Tibial artery (tissue), 4 donors: ENCODE measurements around the gene XRCC2.

ENCODE experiments used
- DNase-seq, 2 donors: peaks; one replicate each; pipeline ENCODE4 v3.0.0-alpha.2; 2019
- H3K27ac ChIP-seq, 2 donors: fragments of 200-600 bp; sonication (generic) in 1 of 2; 1 replicate in 1 of 2; 2 replicates in 1 of 2; pipeline ENCODE4 v1.5.1; 2018 to 2019; ENCODE audit warnings: mild to moderate bottlenecking in 1 of 2
- H3K27me3 ChIP-seq, 2 donors: fragments of 200-600 bp; sonication (generic) in 1 of 2; one replicate each; pipeline versions ENCODE4 v1.5.1 to v1.6.0; 2016 to 2019
- H3K36me3 ChIP-seq, 3 donors: fragments of 200-600 bp; sonication (generic) in 2 of 3; one replicate each; pipeline ENCODE4 v1.5.1; 2016 to 2019; ENCODE audit warnings: mild to moderate bottlenecking in 2 of 3
- H3K4me1 ChIP-seq, 4 donors: fragments of 200-600 bp; sonication (generic) in 2 of 4; 1 replicate in 3 of 4; 2 replicates in 1 of 4; pipeline ENCODE4 v1.5.1; 2016 to 2019
- H3K4me3 ChIP-seq, 2 donors: fragments of 200-600 bp; sonication (generic) in 1 of 2; 1 replicate in 1 of 2; 2 replicates in 1 of 2; pipeline ENCODE4 v1.5.1; 2018 to 2019; ENCODE audit warnings: mild to moderate bottlenecking in 2 of 2
- H3K9me3 ChIP-seq, 3 donors: fragments of 200-600 bp; sonication (generic) in 1 of 3; one replicate each; pipeline ENCODE4 v1.5.1; 2016 to 2019
- intact Hi-C: fragments of 100-400 bp; cut with DNase I; formaldehyde crosslinking; loops from one replicate; pipeline ENCODE4 v1.15.0; 2023; ENCODE audit warnings: low total_unique reads
- TF ChIP-seq, protein P1 (sequence below), 2 experiments: fragments of 200-600 bp in 1 of 2; fragments of 450-650 bp in 1 of 2; IDR thresholded peaks; one replicate each; pipeline ENCODE4 v1.5.1; 2017 to 2019; ENCODE audit warnings: antibody characterized with exemption in 2 of 2, mild to moderate bottlenecking in 1 of 2, moderate library complexity in 1 of 2

The XRCC2 gene

GRCh38 chr7:152619027-152619739, 56.8 kb downstream of the XRCC2 start:
- Histone ChIP-seq H3K4me1 (peaks cover 0 to 5% (median 2%) of the 10 kb centered on the region in 4 donors), H3K36me3 (no peaks in the 10 kb centered on the region), H3K9me3 (no peaks in the 10 kb centered on the region), H3K4me3 (no peak overlapping the region), H3K27ac (no peak overlapping the region), H3K27me3 (no peaks in the 10 kb centered on the region)
- intact Hi-C loops: no loop called here
- TF ChIP-seq, protein P1, sequence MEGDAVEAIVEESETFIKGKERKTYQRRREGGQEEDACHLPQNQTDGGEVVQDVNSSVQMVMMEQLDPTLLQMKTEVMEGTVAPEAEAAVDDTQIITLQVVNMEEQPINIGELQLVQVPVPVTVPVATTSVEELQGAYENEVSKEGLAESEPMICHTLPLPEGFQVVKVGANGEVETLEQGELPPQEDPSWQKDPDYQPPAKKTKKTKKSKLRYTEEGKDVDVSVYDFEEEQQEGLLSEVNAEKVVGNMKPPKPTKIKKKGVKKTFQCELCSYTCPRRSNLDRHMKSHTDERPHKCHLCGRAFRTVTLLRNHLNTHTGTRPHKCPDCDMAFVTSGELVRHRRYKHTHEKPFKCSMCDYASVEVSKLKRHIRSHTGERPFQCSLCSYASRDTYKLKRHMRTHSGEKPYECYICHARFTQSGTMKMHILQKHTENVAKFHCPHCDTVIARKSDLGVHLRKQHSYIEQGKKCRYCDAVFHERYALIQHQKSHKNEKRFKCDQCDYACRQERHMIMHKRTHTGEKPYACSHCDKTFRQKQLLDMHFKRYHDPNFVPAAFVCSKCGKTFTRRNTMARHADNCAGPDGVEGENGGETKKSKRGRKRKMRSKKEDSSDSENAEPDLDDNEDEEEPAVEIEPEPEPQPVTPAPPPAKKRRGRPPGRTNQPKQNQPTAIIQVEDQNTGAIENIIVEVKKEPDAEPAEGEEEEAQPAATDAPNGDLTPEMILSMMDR (IDR thresholded peaks at IDR 0.05): no peak
- no peak for DNase-seq

GRCh38 chr7:152618427-152618826, 57.5 kb downstream of the XRCC2 start:
- no peaks in the 10 kb centered on the region for H3K36me3 ChIP-seq
- H3K27ac ChIP-seq: no peak overlapping the region
- TF ChIP-seq, protein P1 (IDR thresholded peaks at IDR 0.05): no peak
- no peaks in the 10 kb centered on the region for H3K9me3 ChIP-seq
- intact Hi-C loops: no loop called here
- peaks cover 0 to 5% (median 2%) of the 10 kb centered on the region in 4 donors for H3K4me1 ChIP-seq
- H3K27me3 ChIP-seq: no peaks in the 10 kb centered on the region
- H3K4me3 ChIP-seq: no peak overlapping the region
- no peak for DNase-seq

GRCh38 chr7:152617056-152617455, 58.9 kb downstream of the XRCC2 start:
- H3K4me3 ChIP-seq: no peak overlapping the region
- no peak for DNase-seq
- no peak overlapping the region for H3K27ac ChIP-seq
- intact Hi-C loops: no loop called here
- H3K4me1 ChIP-seq: peaks cover 0 to 5% (median 2%) of the 10 kb centered on the region in 4 donors
- H3K36me3 ChIP-seq: no peaks in the 10 kb centered on the region
- TF ChIP-seq, protein P1 (IDR thresholded peaks at IDR 0.05): no peak
- H3K27me3 ChIP-seq: no peaks in the 10 kb centered on the region
- H3K9me3 ChIP-seq: no peaks in the 10 kb centered on the region

GRCh38 chr7:152615031-152615741, 60.8 kb downstream of the XRCC2 start:
- no peak overlapping the region for H3K4me3 ChIP-seq
- TF ChIP-seq, protein P1 (IDR thresholded peaks at IDR 0.05): no peak
- no peaks in the 10 kb centered on the region for H3K36me3 ChIP-seq
- intact Hi-C loops: no loop called here
- H3K4me1 ChIP-seq: peaks cover 0 to 5% (median 2%) of the 10 kb centered on the region in 4 donors
- H3K27me3 ChIP-seq: no peaks in the 10 kb centered on the region
- DNase-seq: no peak
- no peaks in the 10 kb centered on the region for H3K9me3 ChIP-seq
- no peak overlapping the region for H3K27ac ChIP-seq

DNA sequence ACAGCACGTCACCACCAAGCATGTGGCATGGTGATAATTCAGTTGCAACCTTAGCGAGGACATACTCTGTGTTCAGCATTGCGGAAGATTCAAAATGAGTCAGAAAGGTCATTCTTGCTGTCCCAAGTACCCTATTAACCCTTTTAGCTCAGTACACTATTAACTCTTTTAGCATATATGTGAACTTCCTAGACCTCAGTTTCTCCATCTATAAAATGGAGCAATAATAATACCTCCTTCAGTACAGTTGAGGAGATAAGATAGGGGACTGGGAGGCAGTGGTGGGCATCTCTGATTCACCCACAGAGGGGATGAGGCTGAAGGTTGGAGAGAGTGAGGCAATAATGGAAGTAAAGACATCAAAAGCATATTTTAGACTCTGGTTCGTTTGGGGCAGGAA, 67.3 kb downstream of the XRCC2 start:
- intact Hi-C loops: no loop called here
- TF ChIP-seq, protein P1 (IDR thresholded peaks at IDR 0.05): no peak
- no peaks in the 10 kb centered on the region for H3K27me3 ChIP-seq

More for the DNA sequence above, 67.3 kb downstream of the XRCC2 start:
- Histone ChIP-seq H3K27ac (no peak overlapping the region), H3K36me3 (no peaks in the 10 kb centered on the region), H3K9me3 (no peaks in the 10 kb centered on the region), H3K4me3 (no peak overlapping the region), H3K4me1 (no peaks in the 10 kb centered on the region)
- no peak for DNase-seq
